H1 (cell line): ENCODE results near the gene ZMAT5. TPM values are rescaled to one million over a fixed set of nuclear protein-coding genes. Genes with fewer than 3 reads are reported as not detected.

Source experiments
- CHD2 ChIP-seq: IDR thresholded peaks from 2 replicates; pipeline ENCODE4 v1.6.1; 2012; ENCODE audit warnings: low read length, improper control_type of control experiment
- RBBP5 ChIP-seq: IDR thresholded peaks from 2 replicates; pipeline ENCODE4 v1.7.1; 2012; ENCODE audit warnings: low read depth, mild to moderate bottlenecking, inconsistent platforms, low read length, moderate library complexity, borderline replicate concordance
- RXRA ChIP-seq: IDR thresholded peaks from 2 replicates; pipeline ENCODE4 v1.6.1; 2011; ENCODE audit warnings: low read depth, mild to moderate bottlenecking, low read length, moderate library complexity; ENCODE audit not compliant: insufficient read depth
- polyA plus RNA-seq, 7 experiments: library from polyadenylated mRNA; depleted of rRNA in 3 of 7; stranded (reverse) in 5 of 7; unstranded in 2 of 7; fragments of >200 nt in 5 of 7; fragments of 200-250 nt in 2 of 7; gene quantifications; 1 replicate in 5 of 7; 2 replicates in 1 of 7; 4 replicates in 1 of 7; pipeline versions ENCODE4 v1.2.1 to v1.2.3, GENCODE V29; 2011 to 2013; ENCODE audit warnings: missing spikeins in 2 of 7, mixed read lengths in 2 of 7
- total RNA-seq: library from RNA; stranded (reverse); fragmentation: NEBNext Ultra II Directional; extraction: Animal tissue kit (Norgen Biotek cat#: 25700); gene quantifications from 2 replicates; pipeline ENCODE4 v1.2.1, GENCODE V29; 2021
- TF ChIP-seq, protein P1 (sequence below): fragments of 300-600 bp; sonication (generic); IDR thresholded peaks from 2 replicates; pipeline ENCODE4 v1.7.1; 2012; ENCODE audit warnings: low read length, moderate library complexity, mild to moderate bottlenecking, inconsistent platforms; ENCODE audit not compliant: insufficient replicate concordance

ZMAT5 gene
- total and polyA plus RNA-seq, 2 of the 8 experiments (the other 6 are each of a cell fraction or from before 2014, with no cell fraction given), result 14.0 to 38.3 TPM

GRCh38 chr22:29786031-29786430, 19.2 kb upstream of the ZMAT5 start (continued):
- TF ChIP-seq, protein P1, sequence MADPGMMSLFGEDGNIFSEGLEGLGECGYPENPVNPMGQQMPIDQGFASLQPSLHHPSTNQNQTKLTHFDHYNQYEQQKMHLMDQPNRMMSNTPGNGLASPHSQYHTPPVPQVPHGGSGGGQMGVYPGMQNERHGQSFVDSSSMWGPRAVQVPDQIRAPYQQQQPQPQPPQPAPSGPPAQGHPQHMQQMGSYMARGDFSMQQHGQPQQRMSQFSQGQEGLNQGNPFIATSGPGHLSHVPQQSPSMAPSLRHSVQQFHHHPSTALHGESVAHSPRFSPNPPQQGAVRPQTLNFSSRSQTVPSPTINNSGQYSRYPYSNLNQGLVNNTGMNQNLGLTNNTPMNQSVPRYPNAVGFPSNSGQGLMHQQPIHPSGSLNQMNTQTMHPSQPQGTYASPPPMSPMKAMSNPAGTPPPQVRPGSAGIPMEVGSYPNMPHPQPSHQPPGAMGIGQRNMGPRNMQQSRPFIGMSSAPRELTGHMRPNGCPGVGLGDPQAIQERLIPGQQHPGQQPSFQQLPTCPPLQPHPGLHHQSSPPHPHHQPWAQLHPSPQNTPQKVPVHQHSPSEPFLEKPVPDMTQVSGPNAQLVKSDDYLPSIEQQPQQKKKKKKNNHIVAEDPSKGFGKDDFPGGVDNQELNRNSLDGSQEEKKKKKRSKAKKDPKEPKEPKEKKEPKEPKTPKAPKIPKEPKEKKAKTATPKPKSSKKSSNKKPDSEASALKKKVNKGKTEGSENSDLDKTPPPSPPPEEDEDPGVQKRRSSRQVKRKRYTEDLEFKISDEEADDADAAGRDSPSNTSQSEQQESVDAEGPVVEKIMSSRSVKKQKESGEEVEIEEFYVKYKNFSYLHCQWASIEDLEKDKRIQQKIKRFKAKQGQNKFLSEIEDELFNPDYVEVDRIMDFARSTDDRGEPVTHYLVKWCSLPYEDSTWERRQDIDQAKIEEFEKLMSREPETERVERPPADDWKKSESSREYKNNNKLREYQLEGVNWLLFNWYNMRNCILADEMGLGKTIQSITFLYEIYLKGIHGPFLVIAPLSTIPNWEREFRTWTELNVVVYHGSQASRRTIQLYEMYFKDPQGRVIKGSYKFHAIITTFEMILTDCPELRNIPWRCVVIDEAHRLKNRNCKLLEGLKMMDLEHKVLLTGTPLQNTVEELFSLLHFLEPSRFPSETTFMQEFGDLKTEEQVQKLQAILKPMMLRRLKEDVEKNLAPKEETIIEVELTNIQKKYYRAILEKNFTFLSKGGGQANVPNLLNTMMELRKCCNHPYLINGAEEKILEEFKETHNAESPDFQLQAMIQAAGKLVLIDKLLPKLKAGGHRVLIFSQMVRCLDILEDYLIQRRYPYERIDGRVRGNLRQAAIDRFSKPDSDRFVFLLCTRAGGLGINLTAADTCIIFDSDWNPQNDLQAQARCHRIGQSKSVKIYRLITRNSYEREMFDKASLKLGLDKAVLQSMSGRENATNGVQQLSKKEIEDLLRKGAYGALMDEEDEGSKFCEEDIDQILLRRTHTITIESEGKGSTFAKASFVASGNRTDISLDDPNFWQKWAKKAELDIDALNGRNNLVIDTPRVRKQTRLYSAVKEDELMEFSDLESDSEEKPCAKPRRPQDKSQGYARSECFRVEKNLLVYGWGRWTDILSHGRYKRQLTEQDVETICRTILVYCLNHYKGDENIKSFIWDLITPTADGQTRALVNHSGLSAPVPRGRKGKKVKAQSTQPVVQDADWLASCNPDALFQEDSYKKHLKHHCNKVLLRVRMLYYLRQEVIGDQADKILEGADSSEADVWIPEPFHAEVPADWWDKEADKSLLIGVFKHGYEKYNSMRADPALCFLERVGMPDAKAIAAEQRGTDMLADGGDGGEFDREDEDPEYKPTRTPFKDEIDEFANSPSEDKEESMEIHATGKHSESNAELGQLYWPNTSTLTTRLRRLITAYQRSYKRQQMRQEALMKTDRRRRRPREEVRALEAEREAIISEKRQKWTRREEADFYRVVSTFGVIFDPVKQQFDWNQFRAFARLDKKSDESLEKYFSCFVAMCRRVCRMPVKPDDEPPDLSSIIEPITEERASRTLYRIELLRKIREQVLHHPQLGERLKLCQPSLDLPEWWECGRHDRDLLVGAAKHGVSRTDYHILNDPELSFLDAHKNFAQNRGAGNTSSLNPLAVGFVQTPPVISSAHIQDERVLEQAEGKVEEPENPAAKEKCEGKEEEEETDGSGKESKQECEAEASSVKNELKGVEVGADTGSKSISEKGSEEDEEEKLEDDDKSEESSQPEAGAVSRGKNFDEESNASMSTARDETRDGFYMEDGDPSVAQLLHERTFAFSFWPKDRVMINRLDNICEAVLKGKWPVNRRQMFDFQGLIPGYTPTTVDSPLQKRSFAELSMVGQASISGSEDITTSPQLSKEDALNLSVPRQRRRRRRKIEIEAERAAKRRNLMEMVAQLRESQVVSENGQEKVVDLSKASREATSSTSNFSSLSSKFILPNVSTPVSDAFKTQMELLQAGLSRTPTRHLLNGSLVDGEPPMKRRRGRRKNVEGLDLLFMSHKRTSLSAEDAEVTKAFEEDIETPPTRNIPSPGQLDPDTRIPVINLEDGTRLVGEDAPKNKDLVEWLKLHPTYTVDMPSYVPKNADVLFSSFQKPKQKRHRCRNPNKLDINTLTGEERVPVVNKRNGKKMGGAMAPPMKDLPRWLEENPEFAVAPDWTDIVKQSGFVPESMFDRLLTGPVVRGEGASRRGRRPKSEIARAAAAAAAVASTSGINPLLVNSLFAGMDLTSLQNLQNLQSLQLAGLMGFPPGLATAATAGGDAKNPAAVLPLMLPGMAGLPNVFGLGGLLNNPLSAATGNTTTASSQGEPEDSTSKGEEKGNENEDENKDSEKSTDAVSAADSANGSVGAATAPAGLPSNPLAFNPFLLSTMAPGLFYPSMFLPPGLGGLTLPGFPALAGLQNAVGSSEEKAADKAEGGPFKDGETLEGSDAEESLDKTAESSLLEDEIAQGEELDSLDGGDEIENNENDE, result no peak
- TF ChIP-seq RBBP5, result no peak
- TF ChIP-seq RXRA, result no peak
- no peak for TF ChIP-seq CHD2
